Hepatocyte (in vitro differentiated cells): ENCODE results near the gene CBX4. TPM values are rescaled to one million over a fixed set of nuclear protein-coding genes. Genes with fewer than 3 reads are reported as not detected.
A peak's percentile ranks its signal among the peaks of the same experiment; 100 is the strongest.

ENCODE experiments used
- DNase-seq: peaks from one replicate; pipeline ENCODE4 v3.0.0-alpha.2; 2016; ENCODE audit warnings: low spot score
- H2AFZ ChIP-seq: fragments of 200-600 bp; sonication (generic); 2 replicates; pipeline ENCODE4 v1.6.0; 2016; ENCODE audit warnings: antibody characterized with exemption, mild to moderate bottlenecking
- H3K27ac ChIP-seq: fragments of 200-600 bp; sonication (generic); 2 replicates; pipeline ENCODE4 v1.5.1; 2016; ENCODE audit warnings: mild to moderate bottlenecking
- H3K27me3 ChIP-seq: fragments of 200-600 bp; sonication (generic); 2 replicates; pipeline ENCODE4 v1.6.1; 2016
- H3K36me3 ChIP-seq: fragments of 200-600 bp; sonication (generic); replicated peaks from 2 replicates; pipeline ENCODE4 v1.5.1; 2016; ENCODE audit warnings: low read depth; ENCODE audit not compliant: insufficient read depth
- H3K4me1 ChIP-seq: fragments of 200-600 bp; sonication (generic); 2 replicates; pipeline ENCODE4 v1.5.1; 2016; ENCODE audit warnings: mild to moderate bottlenecking, moderate library complexity; ENCODE audit not compliant: insufficient read depth
- H3K4me2 ChIP-seq: fragments of 200-600 bp; sonication (generic); 2 replicates; pipeline ENCODE4 v1.6.0; 2016
- H3K4me3 ChIP-seq: fragments of 200-600 bp; sonication (generic); 2 replicates; pipeline ENCODE4 v1.5.1; 2016; ENCODE audit warnings: mild to moderate bottlenecking
- H3K79me2 ChIP-seq: fragments of 200-600 bp; sonication (generic); 2 replicates; pipeline ENCODE4 v1.6.0; 2017; ENCODE audit warnings: mild to moderate bottlenecking
- H3K9me2 ChIP-seq: fragments of 200-600 bp; sonication (generic); replicated peaks from 2 replicates; pipeline ENCODE4 v1.6.0; 2017; ENCODE audit warnings: mild to moderate bottlenecking; ENCODE audit not compliant: insufficient read depth
- H3K9me3 ChIP-seq: fragments of 200-600 bp; sonication (generic); 2 replicates; pipeline ENCODE4 v1.5.1; 2016; ENCODE audit warnings: low read depth, mild to moderate bottlenecking
- H4K20me1 ChIP-seq: fragments of 200-600 bp; sonication (generic); 2 replicates; pipeline ENCODE4 v1.6.0; 2016; ENCODE audit warnings: mild to moderate bottlenecking; ENCODE audit not compliant: insufficient read depth, poor library complexity, severe bottlenecking
- EZH2 ChIP-seq: fragments of 200-600 bp; sonication (generic); IDR thresholded peaks from 2 replicates; pipeline ENCODE4 v1.6.1; 2016; ENCODE audit warnings: antibody characterized with exemption, mild to moderate bottlenecking, borderline replicate concordance
- EZH2phosphoT487 ChIP-seq: fragments of 200-600 bp; sonication (generic); IDR thresholded peaks from one replicate; pipeline ENCODE4 v1.6.1; 2018; ENCODE audit warnings: antibody characterized with exemption, mild to moderate bottlenecking, low read depth, moderate library complexity; ENCODE audit not compliant: unreplicated experiment, severe bottlenecking
- WGBS: methylation state at CpG from one replicate; pipeline ENCODE4 v1.1.6; 2016; ENCODE audit warnings: low lambda C conversion rate; ENCODE audit errors: missing lambda C conversion rate; 5-methylcytosine and 5-hydroxymethylcytosine counted together
- polyA plus RNA-seq: library from polyadenylated mRNA; unstranded; fragments of >200 nt; fragmentation: Nextera tagmentation; extraction: Ambion mirVana; gene quantifications from 2 replicates; pipeline ENCODE4 v1.2.1, GENCODE V29; 2016
- total RNA-seq: library from RNA; depleted of rRNA; stranded (reverse); fragments of >200 nt; gene quantifications from 2 replicates; pipeline ENCODE4 v1.2.3, GENCODE V29; 2014
- TF ChIP-seq, protein P1 (sequence below): fragments of 200-600 bp; sonication (generic); IDR thresholded peaks from 2 replicates; pipeline ENCODE4 v1.5.1; 2016; ENCODE audit warnings: antibody characterized with exemption, mild to moderate bottlenecking; ENCODE audit not compliant: poor library complexity

Gene CBX4
- total and polyA plus RNA-seq, 2 experiments from 2014 or later: 56.1 to 86.7 TPM

GRCh38 chr17:79836510-79836971, 2.7 kb downstream of the CBX4 start:
- peaks cover 57% of the 10 kb centered on the region for H3K4me1 ChIP-seq
- H2AFZ ChIP-seq: no peak overlapping the region
- peaks cover 18% of the 10 kb centered on the region for H3K27me3 ChIP-seq
- no peaks in the 10 kb centered on the region for H3K9me3 ChIP-seq
- 20% methylated on average over 18 of the region's 18 CpGs for WGBS
- no peaks in the 10 kb centered on the region for H3K36me3 ChIP-seq
- TF ChIP-seq EZH2phosphoT487 (no peak), EZH2 (no peak)
- TF ChIP-seq, protein P1, sequence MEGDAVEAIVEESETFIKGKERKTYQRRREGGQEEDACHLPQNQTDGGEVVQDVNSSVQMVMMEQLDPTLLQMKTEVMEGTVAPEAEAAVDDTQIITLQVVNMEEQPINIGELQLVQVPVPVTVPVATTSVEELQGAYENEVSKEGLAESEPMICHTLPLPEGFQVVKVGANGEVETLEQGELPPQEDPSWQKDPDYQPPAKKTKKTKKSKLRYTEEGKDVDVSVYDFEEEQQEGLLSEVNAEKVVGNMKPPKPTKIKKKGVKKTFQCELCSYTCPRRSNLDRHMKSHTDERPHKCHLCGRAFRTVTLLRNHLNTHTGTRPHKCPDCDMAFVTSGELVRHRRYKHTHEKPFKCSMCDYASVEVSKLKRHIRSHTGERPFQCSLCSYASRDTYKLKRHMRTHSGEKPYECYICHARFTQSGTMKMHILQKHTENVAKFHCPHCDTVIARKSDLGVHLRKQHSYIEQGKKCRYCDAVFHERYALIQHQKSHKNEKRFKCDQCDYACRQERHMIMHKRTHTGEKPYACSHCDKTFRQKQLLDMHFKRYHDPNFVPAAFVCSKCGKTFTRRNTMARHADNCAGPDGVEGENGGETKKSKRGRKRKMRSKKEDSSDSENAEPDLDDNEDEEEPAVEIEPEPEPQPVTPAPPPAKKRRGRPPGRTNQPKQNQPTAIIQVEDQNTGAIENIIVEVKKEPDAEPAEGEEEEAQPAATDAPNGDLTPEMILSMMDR: no peak
- peak; percentile 46 for DNase-seq
- H4K20me1 ChIP-seq: peaks cover 66% of the 10 kb centered on the region
- H3K79me2 ChIP-seq: peaks cover 43% of the 10 kb centered on the region
- H3K9me2 ChIP-seq: no peaks in the 10 kb centered on the region
- H3K4me2 ChIP-seq: peak overlapping the region; percentile 97
- peak overlapping the region; percentile 39 for H3K4me3 ChIP-seq
- H3K27ac ChIP-seq: peak overlapping the region; percentile 32

DNA sequence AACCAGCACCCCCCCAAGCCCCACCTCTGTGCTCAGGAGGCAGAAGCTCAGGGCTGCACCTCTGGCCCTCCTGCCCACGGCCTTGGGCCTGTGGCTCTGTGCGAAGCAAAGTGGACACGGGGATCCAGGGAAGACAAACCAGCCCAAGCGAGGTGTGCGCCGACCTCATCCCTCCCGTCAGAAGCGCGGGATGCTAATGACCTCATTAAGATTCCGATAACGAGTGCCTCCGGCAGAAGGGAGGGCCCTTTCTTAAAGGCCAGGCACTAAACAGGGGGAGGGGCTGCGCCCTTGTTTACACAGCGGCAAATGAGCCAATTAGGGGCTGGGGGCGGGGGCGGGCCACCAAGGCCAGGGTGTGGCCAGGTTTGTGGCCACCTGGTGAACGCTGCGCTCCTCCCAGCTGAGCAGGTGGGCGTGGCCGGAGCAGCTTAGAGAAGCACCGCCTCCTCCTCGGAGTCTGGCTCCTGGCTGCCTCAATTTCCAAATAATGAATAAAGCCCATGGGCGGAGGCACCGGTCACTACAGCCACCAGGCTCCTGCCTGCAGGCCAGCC, 3.2 kb downstream of the CBX4 start:
- TF ChIP-seq, protein P1: no peak
- no peak for TF ChIP-seq EZH2
- no peak for TF ChIP-seq EZH2phosphoT487
- no peaks in the 10 kb centered on the region for H3K9me3 ChIP-seq
- peak overlapping the region; percentile 97 for H3K4me2 ChIP-seq
- H3K27ac ChIP-seq: peak overlapping the region; percentile 32
- no peaks in the 10 kb centered on the region for H3K36me3 ChIP-seq
- peak overlapping the region; percentile 39 for H3K4me3 ChIP-seq
- peaks cover 66% of the 10 kb centered on the region for H4K20me1 ChIP-seq
- H3K9me2 ChIP-seq: no peaks in the 10 kb centered on the region
- WGBS: 33% methylated on average over 18 of the region's 24 CpGs
- peaks cover 52% of the 10 kb centered on the region for H3K4me1 ChIP-seq
- peaks cover 13% of the 10 kb centered on the region for H3K27me3 ChIP-seq
- H3K79me2 ChIP-seq: peaks cover 43% of the 10 kb centered on the region
- DNase-seq: peak; percentile 89
- H2AFZ ChIP-seq: no peak overlapping the region

DNA sequence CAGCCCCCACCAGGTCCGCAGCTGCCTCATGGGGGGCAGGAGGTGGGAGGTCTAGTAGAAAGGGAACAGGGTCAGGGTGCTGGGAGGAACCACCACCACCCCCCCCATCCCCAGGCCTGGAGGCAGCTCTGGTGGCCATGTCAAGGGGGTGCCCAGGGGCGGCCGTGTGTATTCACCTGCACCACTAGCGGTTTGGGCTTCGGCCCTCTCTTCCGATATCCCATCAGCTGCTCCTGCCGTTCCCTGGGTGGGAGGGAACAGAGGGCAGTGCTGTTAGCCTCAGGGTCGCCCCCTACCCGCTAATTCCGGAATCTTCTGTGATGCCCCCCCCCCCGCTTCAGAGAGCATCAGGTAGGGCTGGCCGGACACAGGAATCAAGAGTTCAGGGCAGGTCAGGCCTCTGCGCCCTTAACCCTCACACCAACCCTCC, 3.8 kb downstream of the CBX4 start:
- Histone ChIP-seq H3K4me2 (peak overlapping the region; percentile 97), H3K9me2 (no peaks in the 10 kb centered on the region), H3K4me1 (peaks cover 46% of the 10 kb centered on the region), H4K20me1 (peaks cover 66% of the 10 kb centered on the region), H3K36me3 (no peaks in the 10 kb centered on the region), H3K9me3 (no peaks in the 10 kb centered on the region), H3K79me2 (peaks cover 43% of the 10 kb centered on the region), H2AFZ (no peak overlapping the region), H3K4me3 (no peak overlapping the region), H3K27me3 (peaks cover 8% of the 10 kb centered on the region), H3K27ac (no peak overlapping the region)
- DNase-seq: peak; percentile 31
- WGBS: 85% methylated on average over 6 of the region's 13 CpGs
- TF ChIP-seq EZH2 (no peak), EZH2phosphoT487 (no peak)
- TF ChIP-seq, protein P1: no peak
